Lung (tissue), 12 donors: ENCODE data around the gene MUC6. TPM values are rescaled to one million over a fixed set of nuclear protein-coding genes. Genes with fewer than 3 reads are reported as not detected.

Experiments used
- ATAC-seq: fragments of 200-7000 bp; cut with Tn5 transposase; one replicate; pipeline ENCODE4 v1.9.1; 2020; ENCODE audit warnings: moderate number of reproducible peaks; ENCODE audit not compliant: insufficient read depth, low FRiP score
- DNase-seq, 3 donors: peaks; one replicate each; pipeline ENCODE4 v3.0.0-alpha.2; 2013 to 2017
- H3K27ac ChIP-seq, 2 donors: one replicate each; pipeline ENCODE4 v1.5.1; 2013; ENCODE audit warnings: mild to moderate bottlenecking in 2 of 2, moderate library complexity in 2 of 2, control low read depth in 1 of 2, inconsistent platforms in 1 of 2, low read depth in 1 of 2, low read length in 1 of 2
- H3K27me3 ChIP-seq, 3 donors: one replicate each; pipeline ENCODE4 v1.5.1; 2013; ENCODE audit warnings: low read length in 2 of 3; ENCODE audit not compliant: control insufficient read depth in 3 of 3, insufficient read depth in 3 of 3
- H3K36me3 ChIP-seq, 4 donors: one replicate each; pipeline ENCODE4 v1.5.1; 2013; ENCODE audit warnings: low read length in 4 of 4, mild to moderate bottlenecking in 1 of 4, moderate library complexity in 1 of 4; ENCODE audit not compliant: control insufficient read depth in 4 of 4, insufficient read depth in 4 of 4
- H3K4me1 ChIP-seq, 5 donors: one replicate each; pipeline ENCODE4 v1.5.1; 2013; ENCODE audit warnings: low read length in 5 of 5, mild to moderate bottlenecking in 2 of 5, moderate library complexity in 1 of 5; ENCODE audit not compliant: control insufficient read depth in 5 of 5, insufficient read depth in 5 of 5
- H3K4me3 ChIP-seq: one replicate; pipeline ENCODE4 v1.5.1; 2013; ENCODE audit warnings: mild to moderate bottlenecking, control low read depth, moderate library complexity
- H3K9ac ChIP-seq, 2 donors: one replicate each; pipeline ENCODE4 v1.5.1; 2013; ENCODE audit warnings: low read length in 2 of 2, control low read depth in 1 of 2; ENCODE audit not compliant: insufficient read depth in 1 of 2
- H3K9me3 ChIP-seq, 4 donors: one replicate each; pipeline ENCODE4 v1.5.1; 2013; ENCODE audit warnings: low read length in 3 of 4, mild to moderate bottlenecking in 1 of 4, moderate library complexity in 1 of 4; ENCODE audit not compliant: control insufficient read depth in 4 of 4, insufficient read depth in 3 of 4
- WGBS, 2 donors: extraction: QIAGEN DNeasy Blood & Tissue Kit; methylation state at CpG; one replicate each; pipeline ENCODE4 v1.1.7; 2013; 5-methylcytosine and 5-hydroxymethylcytosine counted together
- polyA plus RNA-seq, 2 donors: library from polyadenylated mRNA; stranded (reverse); fragments of 200-250 nt; gene quantifications; one replicate each; pipeline ENCODE4 v1.2.1, GENCODE V29; 2013
- total RNA-seq, 2 donors: library from RNA; depleted of rRNA in 1 of 2; stranded (reverse); fragments of >200 nt in 1 of 2; gene quantifications; one replicate each; pipeline ENCODE4 v1.2.1, GENCODE V29; 2014 to 2021
- TF ChIP-seq, protein P1 (sequence below): IDR thresholded peaks from 2 replicates; pipeline ENCODE4 v1.5.1; 2012; ENCODE audit warnings: mild to moderate bottlenecking; ENCODE audit errors: control extremely low read depth, extremely low read depth
- donor health status: control.
- donor health status: control.
- donor health status: Bipolar disorder and iron deficiency.
- donor health status: healthy.
- donor health status: DM: yes; HTN: yes; CAD: no.

The MUC6 gene
- total and polyA plus RNA-seq, 4 donors: 0.01 to 0.92 (median 0.06) TPM; not detected in 1

GRCh38 chr11:1040428-1041148 is 4.1 kb upstream of the MUC6 start:
- Histone ChIP-seq H3K36me3 (no peaks in the 10 kb centered on the region), H3K4me3 (no peak overlapping the region), H3K4me1 (peaks cover 0 to 13% (median 1%) of the 10 kb centered on the region in 5 donors), H3K27me3 (peaks cover 0 to 6% (median 0%) of the 10 kb centered on the region in 3 donors), H3K27ac (no peak overlapping the region), H3K9me3 (peaks cover 0 to 2% (median 0%) of the 10 kb centered on the region in 4 donors), H3K9ac (no peak overlapping the region)
- TF ChIP-seq, protein P1, sequence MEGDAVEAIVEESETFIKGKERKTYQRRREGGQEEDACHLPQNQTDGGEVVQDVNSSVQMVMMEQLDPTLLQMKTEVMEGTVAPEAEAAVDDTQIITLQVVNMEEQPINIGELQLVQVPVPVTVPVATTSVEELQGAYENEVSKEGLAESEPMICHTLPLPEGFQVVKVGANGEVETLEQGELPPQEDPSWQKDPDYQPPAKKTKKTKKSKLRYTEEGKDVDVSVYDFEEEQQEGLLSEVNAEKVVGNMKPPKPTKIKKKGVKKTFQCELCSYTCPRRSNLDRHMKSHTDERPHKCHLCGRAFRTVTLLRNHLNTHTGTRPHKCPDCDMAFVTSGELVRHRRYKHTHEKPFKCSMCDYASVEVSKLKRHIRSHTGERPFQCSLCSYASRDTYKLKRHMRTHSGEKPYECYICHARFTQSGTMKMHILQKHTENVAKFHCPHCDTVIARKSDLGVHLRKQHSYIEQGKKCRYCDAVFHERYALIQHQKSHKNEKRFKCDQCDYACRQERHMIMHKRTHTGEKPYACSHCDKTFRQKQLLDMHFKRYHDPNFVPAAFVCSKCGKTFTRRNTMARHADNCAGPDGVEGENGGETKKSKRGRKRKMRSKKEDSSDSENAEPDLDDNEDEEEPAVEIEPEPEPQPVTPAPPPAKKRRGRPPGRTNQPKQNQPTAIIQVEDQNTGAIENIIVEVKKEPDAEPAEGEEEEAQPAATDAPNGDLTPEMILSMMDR: no peak
- no peak for DNase-seq
- ATAC-seq: no peak
- WGBS, 2 donors: 71 to 86% methylated on average over 16 of the region's 16 CpGs

DNA sequence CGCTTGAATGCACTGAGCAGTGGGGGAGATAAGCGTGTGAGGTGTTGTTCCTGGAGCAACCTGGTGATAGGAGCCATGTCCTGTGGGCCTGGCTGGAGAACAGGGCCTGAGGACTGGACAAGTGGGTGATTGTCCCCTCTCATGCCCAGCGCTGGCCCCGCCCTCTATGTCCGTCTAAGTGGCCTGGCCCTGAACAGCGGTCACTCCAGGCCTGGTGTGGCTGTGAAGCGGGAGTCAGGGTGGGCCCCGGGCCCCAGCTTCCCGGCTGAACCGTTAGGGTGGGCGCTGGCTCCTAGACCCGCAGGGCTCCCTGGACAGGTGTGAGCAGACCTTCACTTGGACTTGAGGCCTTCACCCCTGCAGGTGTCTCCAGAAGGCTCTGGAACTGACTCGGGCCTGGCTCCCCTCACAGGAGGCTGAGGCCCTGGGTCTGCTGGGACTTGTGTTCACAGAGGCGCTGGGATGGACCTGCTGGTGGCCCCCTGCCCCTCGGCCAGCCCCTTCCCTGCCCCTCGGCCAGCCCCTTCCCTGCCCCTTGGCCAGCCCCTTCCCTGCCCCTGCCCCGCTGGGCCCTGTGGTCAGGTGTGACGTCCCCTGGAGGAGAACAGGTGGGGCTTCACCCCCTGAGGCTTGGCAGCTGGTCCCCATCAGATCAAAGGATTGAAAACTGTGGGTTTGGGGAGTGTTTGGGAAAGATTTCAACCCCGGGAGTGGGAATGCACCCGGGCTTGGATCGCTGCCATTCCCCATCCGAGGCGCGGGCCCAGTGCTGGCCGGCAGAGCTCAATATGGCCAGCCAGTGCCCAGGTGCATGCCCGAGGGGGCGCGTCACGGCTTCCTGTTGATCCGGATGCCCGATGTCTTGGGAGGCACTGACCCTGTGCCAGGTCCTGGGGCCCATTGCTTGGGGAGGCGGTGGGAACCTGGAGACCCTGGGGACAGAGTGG is 3.2 kb upstream of the MUC6 start:
- DNase-seq: no peak
- peaks cover 0 to 6% (median 0%) of the 10 kb centered on the region in 3 donors for H3K27me3 ChIP-seq
- ATAC-seq: no peak

DNA sequence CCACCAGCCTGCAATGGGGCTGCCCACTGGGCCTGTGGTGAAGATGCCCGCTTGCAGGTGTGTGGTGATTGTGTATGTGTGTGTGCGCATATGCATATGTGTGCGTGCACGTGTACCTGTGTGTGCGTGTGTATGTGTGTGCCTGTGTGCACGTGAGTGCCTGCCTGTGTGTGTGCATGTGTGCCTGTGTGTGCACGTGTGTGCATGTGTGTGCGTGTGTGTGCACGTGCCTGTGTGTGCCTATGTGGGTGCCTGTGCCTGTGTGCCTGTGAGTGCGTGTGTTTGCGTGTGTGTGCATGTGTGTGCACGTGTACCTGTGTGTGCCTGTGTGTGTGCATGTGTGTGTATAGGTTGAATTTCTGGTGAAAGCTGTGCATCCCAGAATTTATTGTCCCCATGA is 2.4 kb upstream of the MUC6 start:
- peaks cover 0 to 6% (median 0%) of the 10 kb centered on the region in 3 donors for H3K27me3 ChIP-seq
- ATAC-seq (no peak), DNase-seq (no peak)
- 92 to 98% methylated on average over 12 of the region's 12 CpGs for WGBS, 2 donors
- H3K4me3 ChIP-seq: no peak overlapping the region
- peaks cover 0 to 13% (median 1%) of the 10 kb centered on the region in 5 donors for H3K4me1 ChIP-seq
- no peaks in the 10 kb centered on the region for H3K36me3 ChIP-seq
- TF ChIP-seq, protein P1: no peak
- peaks cover 0 to 2% (median 0%) of the 10 kb centered on the region in 4 donors for H3K9me3 ChIP-seq
- no peak overlapping the region for H3K9ac ChIP-seq
- H3K27ac ChIP-seq: no peak overlapping the region

More for the DNA sequence above, 3.2 kb upstream of the MUC6 start:
- no peaks in the 10 kb centered on the region for H3K36me3 ChIP-seq
- H3K9ac ChIP-seq: no peak overlapping the region
- H3K27ac ChIP-seq: no peak overlapping the region
- peaks cover 0 to 13% (median 1%) of the 10 kb centered on the region in 5 donors for H3K4me1 ChIP-seq
- TF ChIP-seq, protein P1: no peak
- H3K4me3 ChIP-seq: no peak overlapping the region
- 71 to 84% methylated on average over 32 of the region's 32 CpGs for WGBS, 2 donors
- peaks cover 0 to 2% (median 0%) of the 10 kb centered on the region in 4 donors for H3K9me3 ChIP-seq
